ENCODE measurements around the gene KSR2.

KSR2 gene

GRCh38 chr12:117803001-117803400, 165.8 kb downstream of the KSR2 start:
- CTCF ChIA-PET = no interaction called here
- Histone ChIP-seq H3K4me3 (ENCODE audit: low read depth, low read length) (no peak overlapping the region), H3K36me3 (ENCODE audit: control insufficient read depth in 2 of 2, insufficient read depth in 1 of 2, low read length in 2 of 2) (no peaks in the 10 kb centered on the region), H3K9me3 (ENCODE audit: control insufficient read depth, insufficient read depth, low read depth, low read length) (no peaks in the 10 kb centered on the region), H3K4me1 (ENCODE audit: control insufficient read depth, insufficient read depth, low read length) (no peaks in the 10 kb centered on the region), H3K27ac (ENCODE audit: extremely low read depth, low read depth, low read length) (no peak overlapping the region)
- POLR2A ChIA-PET = no interaction called here
- TF ChIP-seq ZNF274 (IDR thresholded peaks at IDR 0.05; ENCODE audit: low read length) (no peak), ZNF274 (tag by site-specific recombination; IDR thresholded peaks at IDR 0.05; ENCODE audit: borderline replicate concordance) (no peak), ZBTB17 (tag by site-specific recombination; IDR thresholded peaks at IDR 0.05) (no peak), ZNF394 (tag by site-specific recombination; IDR thresholded peaks at IDR 0.05; ENCODE audit: borderline replicate concordance) (no peak), ZNF837 (tag by site-specific recombination; IDR thresholded peaks at IDR 0.05) (no peak), ZBTB10 (tag by site-specific recombination; IDR thresholded peaks at IDR 0.05) (no peak), KLF7 (tag by site-specific recombination; IDR thresholded peaks at IDR 0.05; ENCODE audit: borderline replicate concordance) (no peak), ZSCAN5A (tag by site-specific recombination; IDR thresholded peaks at IDR 0.05) (no peak), ZSCAN18 (tag by site-specific recombination; IDR thresholded peaks at IDR 0.05) (no peak), ZNF362 (tag by site-specific recombination; IDR thresholded peaks at IDR 0.05) (no peak), ZNF639 (tag by site-specific recombination; IDR thresholded peaks at IDR 0.05) (no peak), ZSCAN30 (tag by site-specific recombination; IDR thresholded peaks at IDR 0.05) (no peak), ZNF148 (tag by site-specific recombination; IDR thresholded peaks at IDR 0.05; ENCODE audit: borderline replicate concordance) (no peak), ZNF416 (tag by site-specific recombination; IDR thresholded peaks at IDR 0.05) (no peak), ZNF585B (tag by site-specific recombination; IDR thresholded peaks at IDR 0.05) (no peak), WT1 (tag by site-specific recombination; IDR thresholded peaks at IDR 0.05) (no peak), ZNF140 (tag by site-specific recombination; IDR thresholded peaks at IDR 0.05) (no peak), ZXDB (tag by site-specific recombination; IDR thresholded peaks at IDR 0.05) (no peak), ZFHX2 (tag by site-specific recombination; conservative IDR thresholded peaks at IDR 0.05) (no peak), ZNF791 (tag by site-specific recombination; IDR thresholded peaks at IDR 0.05) (no peak)

Data from HEK293 (cell line).